Measurements from ENCODE around the gene NOS2. TPM values are rescaled to one million over a fixed set of nuclear protein-coding genes. Genes with fewer than 3 reads are reported as not detected.
"Not testable (repeated sequence)": the region's sequence is repeated elsewhere in the genome, so short reads cannot be mapped to it uniquely, and the experiment has no call there.

Gene NOS2
- total RNA-seq, 2 donors from 2014 or later, result 29.7 to 34.5 TPM

- Histone ChIP-seq H3K36me3 (no peaks in the 10 kb centered on the region), H3K27ac (peak overlapping the region; percentile 2), H3K4me1 (no peaks in the 10 kb centered on the region), H3K4me3 (no peak overlapping the region), H3K27me3 (no peaks in the 10 kb centered on the region), H3K9me3 (no peaks in the 10 kb centered on the region), H3K9ac (ENCODE audit: low read depth in 2 of 2, low read length in 2 of 2) (no peak overlapping the region)
- DNase-seq, result peak; percentile 61
- intact Hi-C loops (cut with DNase I), result no loop called here
- TF ChIP-seq CTCF (IDR thresholded peaks at IDR 0.05), result no peak
Measured at GRCh38 chr17:27845264-27846041, 45.1 kb upstream of the NOS2 start.

DNA sequence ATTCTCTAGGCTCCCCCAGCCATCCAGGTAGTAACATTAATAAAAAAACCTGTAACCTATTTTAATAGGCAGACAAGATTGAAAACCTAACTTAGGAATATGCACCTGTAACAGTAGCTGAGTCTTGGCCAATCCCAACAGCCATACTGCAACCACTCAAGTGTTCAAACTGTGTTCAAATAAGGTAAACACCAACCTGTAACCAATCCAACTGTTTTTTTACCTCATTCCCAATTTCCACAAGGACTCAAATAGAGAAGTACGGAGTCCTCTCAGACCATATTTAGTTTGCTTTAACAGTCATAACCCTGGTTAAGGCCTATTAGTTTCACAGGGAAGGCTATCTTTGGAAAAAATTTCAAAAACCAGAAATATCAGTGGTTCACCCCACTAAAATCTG, 40.4 kb upstream of the NOS2 start:
- DNase-seq, result no peak
- intact Hi-C loops (cut with DNase I), result no loop called here
- no peak overlapping the region for H3K4me3 ChIP-seq
- no peaks in the 10 kb centered on the region for H3K4me1 ChIP-seq
- no peaks in the 10 kb centered on the region for H3K36me3 ChIP-seq
- no peak overlapping the region for H3K27ac ChIP-seq
- no peaks in the 10 kb centered on the region for H3K27me3 ChIP-seq
- no peak overlapping the region for H3K9ac ChIP-seq (ENCODE audit: low read depth in 2 of 2, low read length in 2 of 2)
- H3K9me3 ChIP-seq, result no peaks in the 10 kb centered on the region
- TF ChIP-seq CTCF (IDR thresholded peaks at IDR 0.05), result no peak

DNA sequence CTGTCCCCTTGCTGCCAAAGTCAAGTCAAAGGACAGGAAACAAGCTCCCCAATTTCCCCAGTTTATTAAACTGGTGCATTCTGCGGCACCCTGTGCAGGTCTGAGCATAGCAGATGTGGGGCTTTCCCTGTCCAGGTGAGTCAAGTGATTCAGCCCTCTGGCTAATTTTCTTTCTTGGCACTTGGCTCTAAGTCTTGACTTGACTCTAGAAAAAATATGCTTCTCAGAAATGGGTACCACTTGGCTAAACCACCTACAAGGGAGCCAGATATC, 40.0 kb upstream of the NOS2 start:
- not testable (repeated sequence) for H3K27me3 ChIP-seq, H3K27ac ChIP-seq

DNA sequence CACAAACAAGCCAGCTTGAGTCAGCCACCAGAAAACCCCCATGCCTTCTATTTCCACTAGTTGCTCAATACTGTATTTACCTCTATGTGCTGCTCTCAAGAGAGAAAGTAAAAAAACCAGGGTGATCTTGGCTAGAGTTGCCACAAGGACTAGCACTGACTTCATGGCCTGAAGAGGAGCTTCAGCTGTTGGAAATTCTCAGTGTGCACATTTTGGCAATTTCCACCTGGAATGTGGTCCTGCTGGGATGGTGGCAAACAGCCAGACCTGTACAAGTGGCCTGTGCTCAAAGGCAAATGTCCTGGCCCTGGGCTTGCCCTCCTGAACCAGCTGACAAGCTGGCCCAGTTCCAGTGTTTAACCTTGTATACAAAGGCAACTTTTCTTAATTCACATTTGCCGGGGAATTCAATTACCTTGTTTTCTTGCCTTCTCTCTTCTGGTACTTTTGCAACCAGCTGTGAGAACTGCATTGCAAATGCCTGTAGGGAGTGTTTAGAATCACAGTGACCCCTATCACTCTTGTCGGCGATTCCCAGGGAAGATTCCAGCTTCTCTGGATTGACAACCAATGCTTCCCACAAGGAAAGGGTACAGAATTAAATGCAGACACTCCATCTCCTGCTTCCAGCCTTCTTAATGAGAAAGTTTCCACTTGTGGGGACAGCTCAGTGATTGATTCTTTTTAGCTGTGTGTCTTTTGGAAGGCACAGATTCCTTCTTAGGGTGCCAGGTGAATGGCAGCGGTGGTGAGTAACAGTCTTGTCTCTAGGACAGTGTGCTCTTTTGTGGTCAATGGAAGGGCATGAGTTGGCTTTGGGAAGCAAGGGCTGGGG, 39.5 kb upstream of the NOS2 start:
- H3K9me3 ChIP-seq; intact Hi-C loops (cut with DNase I); H3K27ac ChIP-seq; H3K9ac ChIP-seq (ENCODE audit: low read depth in 2 of 2, low read length in 2 of 2); H3K4me3 ChIP-seq; H3K36me3 ChIP-seq; DNase-seq; H3K4me1 ChIP-seq; H3K27me3 ChIP-seq: not testable (repeated sequence)

More for the DNA sequence above, 40.0 kb upstream of the NOS2 start:
- H3K36me3 ChIP-seq; H3K9ac ChIP-seq (ENCODE audit: low read depth in 2 of 2, low read length in 2 of 2); intact Hi-C loops (cut with DNase I); H3K4me1 ChIP-seq; DNase-seq; H3K9me3 ChIP-seq; H3K4me3 ChIP-seq: not testable (repeated sequence)

GRCh38 chr17:27838607-27839006, 38.3 kb upstream of the NOS2 start:
- DNase-seq; H3K27me3 ChIP-seq; H3K9me3 ChIP-seq; intact Hi-C loops (cut with DNase I); H3K36me3 ChIP-seq; H3K27ac ChIP-seq; H3K4me1 ChIP-seq; H3K4me3 ChIP-seq; H3K9ac ChIP-seq (ENCODE audit: low read depth in 2 of 2, low read length in 2 of 2): not testable (repeated sequence)

- H3K4me3 ChIP-seq; H3K9ac ChIP-seq (ENCODE audit: low read depth in 2 of 2, low read length in 2 of 2); H3K9me3 ChIP-seq; intact Hi-C loops (cut with DNase I); H3K27me3 ChIP-seq; H3K36me3 ChIP-seq; H3K27ac ChIP-seq; H3K4me1 ChIP-seq; DNase-seq: not testable (repeated sequence)
Measured at GRCh38 chr17:27837769-27838168, 37.4 kb upstream of the NOS2 start.

DNA sequence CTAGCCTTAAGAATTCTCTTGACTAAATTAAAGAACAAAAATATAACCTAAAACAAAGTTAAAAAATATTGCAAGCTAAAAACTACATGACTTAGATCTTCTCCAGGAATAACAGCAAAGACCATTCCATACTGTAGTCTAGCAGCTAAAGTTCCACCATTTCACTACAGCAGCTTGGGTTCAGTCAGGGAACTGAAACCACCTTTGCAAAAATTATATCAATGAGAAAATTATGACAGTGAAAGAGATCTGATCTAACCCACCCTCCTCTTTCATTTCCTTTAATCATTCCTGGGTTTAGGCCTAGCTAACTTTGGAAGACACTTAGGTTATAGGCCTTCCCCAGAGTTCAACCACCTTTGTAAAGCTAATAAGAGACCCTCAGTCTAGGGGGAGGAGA, 36.3 kb upstream of the NOS2 start:
- Histone ChIP-seq H3K9me3 (no peaks in the 10 kb centered on the region), H3K9ac (ENCODE audit: low read depth in 2 of 2, low read length in 2 of 2) (no peak overlapping the region), H3K4me1 (no peaks in the 10 kb centered on the region), H3K36me3 (no peaks in the 10 kb centered on the region), H3K27ac (no peak overlapping the region), H3K4me3 (no peak overlapping the region), H3K27me3 (no peaks in the 10 kb centered on the region)
- TF ChIP-seq CTCF (IDR thresholded peaks at IDR 0.05), result no peak
- DNase-seq, result no peak
- intact Hi-C loops (cut with DNase I), result no loop called here
